ENCODE measurements around the gene IRS2.

DNA sequence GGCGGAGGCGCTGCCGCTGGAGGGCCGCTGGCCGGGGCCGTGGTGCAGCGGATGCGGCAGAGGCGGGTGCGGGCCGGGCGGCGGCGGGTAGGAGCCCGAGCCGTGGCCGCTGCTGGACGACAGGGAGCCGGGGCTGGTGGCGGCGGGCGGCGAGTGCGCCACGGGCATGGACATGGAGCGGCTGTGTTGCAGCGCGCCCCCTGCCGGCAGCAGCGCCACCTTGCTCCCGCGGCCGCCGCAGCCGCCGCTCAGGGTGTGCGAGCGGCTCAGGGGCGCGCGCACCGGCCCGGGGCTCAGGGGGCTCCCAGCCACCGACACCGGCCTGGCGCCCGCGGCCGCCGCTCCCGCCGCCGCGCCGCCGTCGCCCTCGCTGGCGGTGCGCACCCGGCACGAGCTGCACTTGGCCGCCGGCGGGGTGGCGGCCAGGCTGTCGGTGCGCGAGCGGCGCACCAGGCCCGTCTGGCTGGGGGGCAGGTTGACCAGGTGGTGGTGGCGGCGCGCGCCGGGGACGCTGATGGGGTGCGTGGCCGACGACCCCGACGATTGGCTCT is 1.7 kb downstream of the IRS2 start:
- no peak for TF ChIP-seq EZH2 (IDR thresholded peaks at IDR 0.05; ENCODE audit: low read depth, low read length, severe bottlenecking)
- TF ChIP-seq, protein P1, sequence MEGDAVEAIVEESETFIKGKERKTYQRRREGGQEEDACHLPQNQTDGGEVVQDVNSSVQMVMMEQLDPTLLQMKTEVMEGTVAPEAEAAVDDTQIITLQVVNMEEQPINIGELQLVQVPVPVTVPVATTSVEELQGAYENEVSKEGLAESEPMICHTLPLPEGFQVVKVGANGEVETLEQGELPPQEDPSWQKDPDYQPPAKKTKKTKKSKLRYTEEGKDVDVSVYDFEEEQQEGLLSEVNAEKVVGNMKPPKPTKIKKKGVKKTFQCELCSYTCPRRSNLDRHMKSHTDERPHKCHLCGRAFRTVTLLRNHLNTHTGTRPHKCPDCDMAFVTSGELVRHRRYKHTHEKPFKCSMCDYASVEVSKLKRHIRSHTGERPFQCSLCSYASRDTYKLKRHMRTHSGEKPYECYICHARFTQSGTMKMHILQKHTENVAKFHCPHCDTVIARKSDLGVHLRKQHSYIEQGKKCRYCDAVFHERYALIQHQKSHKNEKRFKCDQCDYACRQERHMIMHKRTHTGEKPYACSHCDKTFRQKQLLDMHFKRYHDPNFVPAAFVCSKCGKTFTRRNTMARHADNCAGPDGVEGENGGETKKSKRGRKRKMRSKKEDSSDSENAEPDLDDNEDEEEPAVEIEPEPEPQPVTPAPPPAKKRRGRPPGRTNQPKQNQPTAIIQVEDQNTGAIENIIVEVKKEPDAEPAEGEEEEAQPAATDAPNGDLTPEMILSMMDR (IDR thresholded peaks at IDR 0.05; ENCODE audit: control extremely low read depth in 1 of 3, insufficient read depth in 1 of 3, low read depth in 1 of 3, low read length in 3 of 3) = peak in 2 of 3 experiments; percentile 54 to 66; a peak in 3 of 4 replicates
- TF ChIP-seq, protein P2, sequence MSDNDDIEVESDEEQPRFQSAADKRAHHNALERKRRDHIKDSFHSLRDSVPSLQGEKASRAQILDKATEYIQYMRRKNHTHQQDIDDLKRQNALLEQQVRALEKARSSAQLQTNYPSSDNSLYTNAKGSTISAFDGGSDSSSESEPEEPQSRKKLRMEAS (IDR thresholded peaks at IDR 0.05) = peak; percentile 66; the same call in 1 of the 2 replicates
- TF ChIP-seq CBX5 (IDR thresholded peaks at IDR 0.05; ENCODE audit: low read depth, low read length) = no peak
- TF ChIP-seq TAF1 (IDR thresholded peaks at IDR 0.05; ENCODE audit: low read depth, low read length) = 0 out of 2 replicates have a peak, but pooled peaks have one; percentile 6
- no peak for TF ChIP-seq YY1 (IDR thresholded peaks at IDR 0.05; ENCODE audit: low read depth, low read length)
- peak; percentile 35 to 59 for TF ChIP-seq RAD21 (IDR thresholded peaks at IDR 0.05 in 1 of 2, conservative IDR thresholded peaks at IDR 0.05 in 1 of 2; ENCODE audit: low read depth in 2 of 2, low read length in 2 of 2)
- TF ChIP-seq CBX8 (IDR thresholded peaks at IDR 0.05; ENCODE audit: borderline replicate concordance, low read depth, low read length) = no peak
- TF ChIP-seq BRCA1 (IDR thresholded peaks at IDR 0.05; ENCODE audit: low read depth, low read length) = no peak

All from H1 (cell line).